HG02798 (cell line): ENCODE measurements around the gene DMD.

ENCODE experiments used
- ATAC-seq: cut with Tn5 transposase; IDR thresholded peaks from one replicate; pipeline ENCODE4 v1.9.1; 2021; ENCODE audit warnings: mild to moderate bottlenecking; ENCODE audit not compliant: unreplicated experiment, poor library complexity

DMD gene

DNA sequence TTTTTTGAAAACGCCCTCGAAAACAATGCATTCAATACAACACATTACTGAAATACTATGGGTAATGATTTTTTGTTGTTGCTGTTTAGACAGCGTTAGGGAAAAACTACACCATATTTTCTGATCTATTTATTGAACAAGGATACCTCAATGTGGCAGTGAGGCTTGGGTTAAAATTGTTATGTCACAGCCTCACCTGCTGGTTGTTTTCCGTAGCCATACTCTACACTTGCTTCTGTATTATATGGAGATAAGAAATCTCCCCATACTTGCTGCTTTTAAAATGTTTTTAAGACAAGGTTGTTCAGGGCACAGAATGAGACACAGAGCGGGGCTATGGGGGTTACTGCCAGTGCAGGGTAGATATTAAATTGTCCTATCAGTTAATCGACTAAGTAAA is 1917.9 kb downstream of the DMD start:
- ATAC-seq: peak; percentile 44

GRCh38 chrX:31291131-31291530 is 1920.2 kb downstream of the DMD start:
- ATAC-seq: no peak

- ATAC-seq: no peak
Observed at GRCh38 chrX:31287861-31288260, 1923.5 kb downstream of the DMD start.

DNA sequence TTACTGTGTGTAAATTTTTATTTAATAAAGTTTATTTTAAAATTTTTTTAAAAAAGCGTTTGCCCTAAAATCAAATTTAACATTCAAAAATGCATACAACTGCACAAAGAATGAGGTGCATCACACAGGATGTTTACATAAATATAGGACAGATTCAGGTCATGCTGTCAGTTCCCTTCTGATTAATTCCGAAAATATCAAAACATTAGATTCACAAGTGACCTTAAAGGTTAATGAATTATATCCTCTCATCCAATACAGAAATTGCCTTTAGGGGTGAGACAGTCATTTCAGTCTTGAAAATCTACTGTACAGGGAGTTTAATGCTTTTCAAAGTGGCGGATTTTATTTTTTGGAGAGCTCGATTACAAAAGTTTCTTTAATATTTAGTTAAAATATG is 1930.8 kb downstream of the DMD start:
- no peak for ATAC-seq

DNA sequence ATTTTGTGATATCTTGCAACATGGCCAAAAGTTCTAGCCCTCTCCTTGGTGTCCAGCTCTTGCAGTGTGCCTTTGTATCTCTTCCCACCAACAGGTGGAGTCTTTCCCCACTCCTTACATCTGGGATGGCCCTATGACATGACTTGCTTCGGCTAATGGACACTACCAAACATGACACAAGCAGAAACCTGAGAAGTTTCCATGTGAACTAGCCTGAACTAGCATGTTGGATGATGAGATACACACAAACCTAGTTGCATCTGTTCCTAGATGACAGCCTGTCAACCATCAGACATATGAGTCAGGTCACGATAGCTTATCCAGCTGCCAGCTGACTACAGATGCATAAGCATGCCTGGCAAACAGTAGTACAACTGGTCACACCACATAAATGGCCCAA is 1932.0 kb downstream of the DMD start:
- ATAC-seq: no peak

DNA sequence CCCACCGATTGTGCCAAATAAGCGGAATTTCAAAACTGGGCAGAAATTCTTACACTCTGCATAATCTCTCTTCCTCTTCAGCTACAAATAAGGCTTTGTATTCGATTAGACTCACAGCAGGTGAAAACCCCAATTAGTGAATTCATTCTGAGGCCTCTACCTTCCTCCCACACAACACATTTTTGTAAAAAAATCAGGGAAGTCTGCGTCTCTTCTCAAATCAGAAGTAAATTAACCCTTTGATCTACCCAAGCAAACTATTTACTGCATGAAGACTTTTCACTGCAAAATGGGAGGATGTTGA is 1938.9 kb downstream of the DMD start:
- ATAC-seq: no peak

DNA sequence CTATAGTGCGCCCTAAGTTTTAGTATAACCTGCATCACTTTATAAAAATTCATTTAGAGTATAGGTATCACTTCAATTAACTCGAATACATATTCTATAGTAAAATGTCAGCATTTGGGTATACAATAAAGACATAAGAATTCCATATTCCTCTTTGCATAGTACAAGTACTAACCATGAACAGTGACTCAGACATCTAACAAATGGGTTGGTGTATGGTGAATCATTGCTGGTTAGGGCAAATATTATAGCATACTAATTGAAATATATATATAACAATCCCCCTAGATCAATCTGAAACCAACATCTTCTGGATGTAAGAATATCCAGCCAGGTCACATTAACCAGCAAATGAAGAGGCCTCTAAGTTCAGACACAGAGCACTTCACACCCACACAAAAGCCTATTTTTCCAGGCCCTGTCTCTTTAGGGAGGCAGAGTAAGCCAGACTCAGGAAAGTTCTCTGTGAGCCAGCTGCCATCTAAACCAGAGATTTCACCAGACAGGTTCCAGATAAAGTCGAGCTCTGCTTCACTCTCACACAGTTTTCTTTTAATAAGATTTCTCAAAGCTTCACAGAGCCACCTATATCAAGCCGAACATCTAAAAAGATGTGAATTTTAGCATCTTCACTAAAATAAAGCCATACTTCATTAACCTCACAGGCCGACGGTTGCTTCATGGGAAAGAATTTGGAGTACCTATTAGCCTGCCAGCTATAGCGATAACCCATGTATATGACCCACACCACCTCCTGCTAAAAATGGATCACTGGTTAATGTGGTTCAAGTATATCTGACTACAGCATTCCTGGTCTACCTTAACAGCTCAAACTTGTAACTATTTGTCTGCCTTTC is 1939.5 kb downstream of the DMD start:
- ATAC-seq: no peak

GRCh38 chrX:31269914-31270313 is 1941.4 kb downstream of the DMD start:
- ATAC-seq: no peak

GRCh38 chrX:31268359-31268758 is 1943.0 kb downstream of the DMD start:
- ATAC-seq: no peak

DNA sequence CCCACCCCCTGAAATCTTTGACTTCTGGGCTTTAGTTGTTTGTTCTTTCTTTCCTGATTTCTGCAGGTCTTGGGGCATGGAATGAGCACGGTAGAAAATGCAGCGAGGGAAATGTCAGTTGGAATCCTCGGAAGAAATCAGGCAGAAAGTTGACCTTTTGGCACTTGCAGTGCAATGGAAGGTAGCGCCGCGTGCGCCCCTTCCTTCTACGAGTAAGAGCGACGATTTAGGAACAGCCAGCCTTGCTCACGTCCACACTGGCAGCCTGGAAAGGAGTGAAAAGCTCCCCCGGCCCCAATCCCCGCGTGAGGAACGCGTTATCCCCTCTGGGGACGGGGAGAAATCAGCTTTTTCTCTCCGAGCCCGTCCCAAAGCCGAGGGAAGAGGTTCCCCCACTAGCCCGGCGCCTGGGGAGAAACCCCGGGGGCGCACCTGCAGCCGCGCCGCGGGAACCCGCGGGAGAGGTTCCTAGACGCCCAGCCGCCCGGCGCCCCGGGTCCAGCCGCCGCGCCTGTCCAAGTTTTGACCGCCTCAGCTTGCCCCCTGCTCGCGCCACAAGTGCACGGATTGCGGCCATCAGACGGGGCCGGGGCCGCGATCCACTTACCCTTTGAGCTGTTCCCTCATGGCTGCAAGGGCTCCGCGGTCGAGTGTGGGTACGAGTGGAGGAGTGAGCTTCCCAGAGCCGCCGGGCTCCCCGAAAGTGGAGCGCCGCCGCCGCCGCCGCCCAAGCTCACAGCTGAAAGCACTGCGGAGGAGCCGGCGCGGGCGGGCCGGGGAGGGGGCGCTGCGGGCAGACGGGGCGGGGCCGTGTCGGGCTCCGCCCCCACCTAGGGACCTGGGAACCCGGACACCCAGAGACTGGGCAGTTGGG is 1944.9 kb downstream of the DMD start:
- peak; percentile 89 for ATAC-seq

DNA sequence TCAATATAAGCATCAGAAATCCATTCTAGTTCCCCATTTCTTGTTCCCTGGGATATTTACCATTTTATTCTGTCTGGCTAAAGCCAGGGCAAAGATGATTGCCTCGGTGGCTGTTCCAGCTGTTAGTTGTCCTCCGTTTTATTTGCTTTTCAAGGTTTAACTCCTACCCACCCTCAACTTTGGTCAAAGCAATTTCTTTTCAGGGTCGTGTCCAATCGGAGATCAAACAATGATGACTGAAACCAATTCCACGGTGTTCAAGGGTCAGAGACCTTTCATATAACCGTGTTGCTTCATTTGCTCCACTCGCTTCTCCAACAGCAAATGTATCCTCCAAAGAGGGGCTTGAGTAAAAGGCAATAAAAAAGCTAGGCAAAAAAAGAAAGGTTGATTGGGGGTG is 1946.0 kb downstream of the DMD start:
- ATAC-seq: no peak

DNA sequence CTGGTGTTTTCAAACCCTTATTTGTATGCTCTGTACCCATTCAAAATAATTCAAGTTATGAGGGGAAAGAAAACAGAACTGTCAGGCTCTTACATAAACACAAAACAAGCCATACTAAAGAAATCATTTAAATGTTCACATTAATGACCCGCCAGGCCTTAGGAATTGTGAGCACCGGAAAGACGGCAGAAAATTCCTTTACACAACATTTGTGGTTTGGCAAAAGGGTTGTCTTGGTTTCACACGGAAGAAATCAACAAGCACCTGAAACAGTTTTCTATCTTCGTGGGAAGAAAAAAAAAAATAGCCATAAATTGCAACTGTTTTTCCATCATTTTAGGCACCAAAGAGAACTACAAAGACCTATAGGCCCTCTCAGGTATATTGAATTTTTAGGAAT is 1951.0 kb downstream of the DMD start:
- ATAC-seq: no peak

GRCh38 chrX:31258166-31258565 is 1953.2 kb downstream of the DMD start:
- ATAC-seq: no peak

GRCh38 chrX:31255310-31256033 is 1955.9 kb downstream of the DMD start:
- ATAC-seq: no peak

GRCh38 chrX:31252133-31252532 is 1959.2 kb downstream of the DMD start:
- ATAC-seq: no peak

GRCh38 chrX:31251336-31251735 is 1960.0 kb downstream of the DMD start:
- ATAC-seq: no peak

DNA sequence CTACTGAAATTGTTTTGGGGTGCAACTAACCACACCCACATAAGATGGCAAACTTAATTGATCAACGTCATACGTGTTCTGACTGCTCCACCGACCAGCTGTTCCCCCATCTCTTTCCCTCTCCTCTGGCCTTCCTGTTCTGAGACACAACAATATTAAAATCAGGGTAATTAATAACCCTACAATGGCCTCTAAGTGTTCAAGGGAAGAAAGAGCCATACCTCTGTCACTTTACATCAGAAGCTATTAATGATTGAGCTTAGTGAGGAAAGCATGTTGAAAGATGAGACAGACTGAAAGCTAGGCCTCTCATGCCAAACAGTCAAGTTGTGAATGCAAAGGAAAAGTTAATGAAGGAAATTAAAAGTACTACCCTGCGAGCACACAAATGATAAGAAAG is 1965.6 kb downstream of the DMD start:
- ATAC-seq: no peak

DNA sequence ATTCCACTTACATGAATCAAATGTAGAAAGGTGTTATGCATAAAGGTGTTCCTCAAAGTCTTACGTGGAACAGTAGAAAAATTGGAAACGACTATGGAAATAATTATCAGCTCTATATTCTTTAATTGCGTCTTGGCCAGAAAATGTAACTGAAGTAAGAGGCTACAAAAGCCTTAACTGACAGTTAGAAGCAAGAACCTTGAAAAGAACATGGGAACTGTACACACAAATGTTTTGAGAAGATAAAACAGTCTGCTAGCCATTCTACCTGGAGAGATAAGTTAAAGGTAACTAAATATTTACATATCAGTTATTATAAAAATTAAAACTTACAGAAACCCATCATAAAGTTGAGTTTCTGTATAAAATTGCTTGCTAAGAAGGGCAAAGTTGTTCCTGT is 1967.5 kb downstream of the DMD start:
- no peak for ATAC-seq

DNA sequence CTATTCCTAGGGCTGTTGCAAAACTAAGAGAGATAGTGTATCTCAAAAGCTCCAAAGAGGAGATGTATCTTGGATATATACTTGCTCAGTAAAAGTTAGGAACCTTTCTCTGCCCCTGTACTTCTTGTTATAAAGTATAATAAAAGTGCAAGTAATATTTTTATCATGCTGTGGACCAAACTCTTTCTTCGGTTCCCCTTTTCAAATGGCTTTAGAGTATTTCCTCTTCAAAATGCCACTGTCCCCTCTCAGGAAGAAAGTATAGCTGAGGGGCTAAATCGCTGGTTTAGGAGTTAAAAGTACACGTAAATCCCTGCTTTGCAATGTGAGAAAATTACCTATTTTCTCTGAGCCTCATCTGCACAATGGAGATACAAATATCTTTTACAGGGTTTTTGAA is 1970.4 kb downstream of the DMD start:
- no peak for ATAC-seq

- ATAC-seq: peak; percentile 53
Observed at GRCh38 chrX:31237189-31237588, 1974.2 kb downstream of the DMD start.

GRCh38 chrX:31236231-31236630 is 1975.1 kb downstream of the DMD start:
- ATAC-seq: peak; percentile 55
